ENCODE results near the gene FUT2. TPM values are rescaled to one million over a fixed set of nuclear protein-coding genes. Genes with fewer than 3 reads are reported as not detected.

The FUT2 gene
- total RNA-seq, 1 donor from 2014 or later, result not detected

DNA sequence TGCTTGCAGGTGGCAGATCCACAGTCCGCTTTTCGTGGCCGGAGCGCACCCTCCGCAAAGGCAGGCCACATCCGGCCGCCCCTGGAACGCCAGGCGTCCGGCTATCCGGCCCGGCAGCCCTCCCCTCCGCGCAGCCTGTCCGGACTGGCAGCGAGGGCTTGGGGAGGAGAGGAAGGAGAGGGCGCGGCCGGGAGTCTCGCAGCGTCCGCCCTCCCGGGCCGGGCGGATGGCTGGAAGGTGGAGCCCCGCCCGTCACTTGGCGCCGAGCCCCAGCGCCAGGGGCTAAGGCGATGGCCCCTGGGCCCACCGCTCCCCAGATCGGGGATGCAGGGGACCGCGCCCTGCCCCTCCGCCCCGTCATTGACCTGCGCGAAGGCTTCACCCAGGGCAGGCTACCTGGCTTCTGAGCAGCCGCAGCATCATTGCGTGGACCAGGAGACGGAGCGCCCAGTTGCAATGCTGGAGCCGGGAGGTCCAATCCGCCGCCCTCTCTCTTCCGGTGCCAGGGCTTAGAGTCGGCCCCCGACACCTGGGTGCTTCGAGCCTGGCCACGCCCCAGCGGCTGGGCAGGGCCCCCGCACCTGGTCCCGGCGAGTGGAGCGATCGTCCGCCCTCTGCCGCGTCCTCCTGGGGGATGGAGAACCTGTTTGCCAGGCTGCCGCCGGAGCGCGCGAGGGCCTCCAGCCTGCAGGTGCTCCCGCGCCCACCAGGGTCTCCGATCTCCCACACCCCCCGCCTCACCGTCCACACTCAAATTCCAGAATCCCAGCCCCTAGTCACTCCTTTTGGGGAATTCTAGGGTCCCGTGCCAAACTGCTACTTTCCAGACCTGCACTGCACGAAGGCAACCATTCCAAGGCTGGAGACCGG, 57.0 kb downstream of the FUT2 start, which contains the start of gene FUT1:
Gene FUT1, minus strand, starts transcription at position 146 of the 870 bp plus-strand sequence. CDS start 1,360 bp downstream, outside the sequence.
- H3K4me1 Mint-ChIP-seq, result peaks cover 17% of the 10 kb centered on the region
- no peak for DNase-seq (ENCODE audit: low read depth, low spot score)
- no peak within 1 kb of the TSS for H3K27ac Mint-ChIP-seq (ENCODE audit: unreplicated experiment)
- H3K27me3 Mint-ChIP-seq (ENCODE audit: low read depth), result peaks cover 52% of the 10 kb centered on the region
- no peaks in the 10 kb centered on the region for H3K9me3 Mint-ChIP-seq
- TF ChIP-seq, protein P1, sequence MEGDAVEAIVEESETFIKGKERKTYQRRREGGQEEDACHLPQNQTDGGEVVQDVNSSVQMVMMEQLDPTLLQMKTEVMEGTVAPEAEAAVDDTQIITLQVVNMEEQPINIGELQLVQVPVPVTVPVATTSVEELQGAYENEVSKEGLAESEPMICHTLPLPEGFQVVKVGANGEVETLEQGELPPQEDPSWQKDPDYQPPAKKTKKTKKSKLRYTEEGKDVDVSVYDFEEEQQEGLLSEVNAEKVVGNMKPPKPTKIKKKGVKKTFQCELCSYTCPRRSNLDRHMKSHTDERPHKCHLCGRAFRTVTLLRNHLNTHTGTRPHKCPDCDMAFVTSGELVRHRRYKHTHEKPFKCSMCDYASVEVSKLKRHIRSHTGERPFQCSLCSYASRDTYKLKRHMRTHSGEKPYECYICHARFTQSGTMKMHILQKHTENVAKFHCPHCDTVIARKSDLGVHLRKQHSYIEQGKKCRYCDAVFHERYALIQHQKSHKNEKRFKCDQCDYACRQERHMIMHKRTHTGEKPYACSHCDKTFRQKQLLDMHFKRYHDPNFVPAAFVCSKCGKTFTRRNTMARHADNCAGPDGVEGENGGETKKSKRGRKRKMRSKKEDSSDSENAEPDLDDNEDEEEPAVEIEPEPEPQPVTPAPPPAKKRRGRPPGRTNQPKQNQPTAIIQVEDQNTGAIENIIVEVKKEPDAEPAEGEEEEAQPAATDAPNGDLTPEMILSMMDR (conservative IDR thresholded peaks at IDR 0.05), result peak; percentile 57
- peaks cover 2% of the 10 kb centered on the region for H3K36me3 Mint-ChIP-seq (ENCODE audit: low read depth)
- peak within 1 kb of the TSS; percentile 65 for H3K4me3 Mint-ChIP-seq

DNA sequence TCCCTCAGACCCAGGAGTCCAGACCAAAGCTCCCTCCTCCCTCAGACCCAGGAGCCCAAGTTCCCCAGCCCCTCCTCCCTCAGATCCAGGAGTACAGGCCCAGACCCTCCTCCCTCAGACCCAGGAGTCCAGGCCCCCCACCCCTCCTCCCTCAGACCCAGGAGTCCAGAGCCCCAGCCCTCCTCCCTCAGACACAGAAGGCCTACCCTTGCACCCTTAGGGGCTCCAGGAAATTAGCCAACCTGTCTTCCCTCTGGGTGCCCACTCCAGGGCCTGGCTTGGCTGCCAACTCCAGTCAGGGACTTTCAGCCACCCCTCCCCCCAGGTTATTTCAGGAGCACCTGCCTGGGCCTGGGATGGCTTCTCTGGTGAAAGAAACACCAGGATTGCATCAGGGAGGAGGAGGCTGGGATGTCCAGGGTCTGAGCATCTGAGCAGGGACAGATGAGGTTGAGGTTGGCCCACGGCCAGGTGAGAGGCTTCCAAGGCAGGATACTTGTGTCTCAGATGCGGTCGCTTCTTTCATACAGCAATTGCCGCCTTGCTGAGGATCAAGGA, 59.4 kb downstream of the FUT2 start, which contains the start of gene FGF21:
Gene FGF21, plus strand, starts transcription at position 441 of the 558 bp plus-strand sequence. CDS start 713 bp downstream, outside the sequence.
- Mint-ChIP-seq H3K9me3 (no peaks in the 10 kb centered on the region), H3K4me1 (peaks cover 17% of the 10 kb centered on the region), H3K4me3 (peak within 1 kb of the TSS; percentile 75), H3K27me3 (ENCODE audit: low read depth) (peaks cover 49% of the 10 kb centered on the region), H3K36me3 (ENCODE audit: low read depth) (peaks cover 2% of the 10 kb centered on the region), H3K27ac (ENCODE audit: unreplicated experiment) (no peak within 1 kb of the TSS)
- TF ChIP-seq, protein P1 (conservative IDR thresholded peaks at IDR 0.05), result no peak
- DNase-seq (ENCODE audit: low read depth, low spot score), result no peak

Other genes starting within 250 kb of the FUT2 start
- gene GRWD1, start 250.0 kb upstream of the FUT2 start, total RNA-seq, result 52.1 and 56.1 TPM in 2 replicates
- 1.5 and 2.0 TPM in 2 replicates for gene KCNJ14, start 240.4 kb upstream of the FUT2 start, total RNA-seq
- gene CYTH2, start 226.6 kb upstream of the FUT2 start, total RNA-seq, result 172 and 196 TPM in 2 replicates
- 3.1 and 3.3 TPM in 2 replicates for gene LMTK3, start 184.1 kb upstream of the FUT2 start, total RNA-seq
- not detected in 2 replicates for gene SULT2B1, start 143.8 kb upstream of the FUT2 start, total RNA-seq
- gene SPACA4, start 89.2 kb upstream of the FUT2 start, total RNA-seq, result not detected in 2 replicates
- 5.9 and 6.1 TPM in 2 replicates for gene FAM83E, start 80.9 kb upstream of the FUT2 start, total RNA-seq
- gene RPL18, start 76.8 kb upstream of the FUT2 start, total RNA-seq, result 1,772 and 1,774 TPM in 2 replicates
- gene SPHK2, start 76.5 kb upstream of the FUT2 start, total RNA-seq, result 48.5 and 50.3 TPM in 2 replicates
- 4.9 and 5.2 TPM in 2 replicates for gene DBP, start 58.6 kb upstream of the FUT2 start, total RNA-seq
- 11.4 and 13.0 TPM in 2 replicates for gene CA11, start 49.8 kb upstream of the FUT2 start, total RNA-seq
- 0.50 and 0.75 TPM in 2 replicates for gene NTN5, start 23.0 kb upstream of the FUT2 start, total RNA-seq
- gene MAMSTR, start 23.8 kb downstream of the FUT2 start, total RNA-seq, result 2.4 and 2.6 TPM in 2 replicates
- gene RASIP1, start 44.6 kb downstream of the FUT2 start, total RNA-seq, result 0.59 and 1.0 TPM in 2 replicates
- gene IZUMO1, start 50.9 kb downstream of the FUT2 start, total RNA-seq, result 0.23 TPM in 1 of 2 replicates, not detected in the other
- 0.51 and 0.59 TPM in 2 replicates for gene FUT1, start 56.7 kb downstream of the FUT2 start, total RNA-seq
- not detected in 2 replicates for gene FGF21, start 59.6 kb downstream of the FUT2 start, total RNA-seq
- 40.3 and 40.4 TPM in 2 replicates for gene BCAT2, start 115.1 kb downstream of the FUT2 start, total RNA-seq
- gene HSD17B14, start 140.5 kb downstream of the FUT2 start, total RNA-seq, result 4.2 and 6.6 TPM in 2 replicates
- gene PLEKHA4, start 172.6 kb downstream of the FUT2 start, total RNA-seq, result 38.1 and 41.8 TPM in 2 replicates
- gene PPP1R15A, start 176.4 kb downstream of the FUT2 start, total RNA-seq, result 27.5 and 27.8 TPM in 2 replicates
- gene TULP2, start 202.8 kb downstream of the FUT2 start, total RNA-seq, result not detected in 2 replicates
- 102 and 108 TPM in 2 replicates for gene NUCB1, start 204.3 kb downstream of the FUT2 start, total RNA-seq
- 0.47 and 0.82 TPM in 2 replicates for gene DHDH, start 237.7 kb downstream of the FUT2 start, total RNA-seq